C4-2B (cell line): ENCODE measurements around the gene C16orf90.

Experiments used
- H3K27ac ChIP-seq: fragments of 450-650 bp; 2 replicates; pipeline ENCODE4 v1.5.1; 2017
- CTCF ChIP-seq: fragments of 450-650 bp; conservative IDR thresholded peaks from 2 replicates; pipeline ENCODE4 v1.5.1; 2017; ENCODE audit warnings: mild to moderate bottlenecking
- ZFX ChIP-seq: fragments of 450-650 bp; IDR thresholded peaks from 2 replicates; pipeline ENCODE4 v1.6.1; 2017

C16orf90 gene

DNA sequence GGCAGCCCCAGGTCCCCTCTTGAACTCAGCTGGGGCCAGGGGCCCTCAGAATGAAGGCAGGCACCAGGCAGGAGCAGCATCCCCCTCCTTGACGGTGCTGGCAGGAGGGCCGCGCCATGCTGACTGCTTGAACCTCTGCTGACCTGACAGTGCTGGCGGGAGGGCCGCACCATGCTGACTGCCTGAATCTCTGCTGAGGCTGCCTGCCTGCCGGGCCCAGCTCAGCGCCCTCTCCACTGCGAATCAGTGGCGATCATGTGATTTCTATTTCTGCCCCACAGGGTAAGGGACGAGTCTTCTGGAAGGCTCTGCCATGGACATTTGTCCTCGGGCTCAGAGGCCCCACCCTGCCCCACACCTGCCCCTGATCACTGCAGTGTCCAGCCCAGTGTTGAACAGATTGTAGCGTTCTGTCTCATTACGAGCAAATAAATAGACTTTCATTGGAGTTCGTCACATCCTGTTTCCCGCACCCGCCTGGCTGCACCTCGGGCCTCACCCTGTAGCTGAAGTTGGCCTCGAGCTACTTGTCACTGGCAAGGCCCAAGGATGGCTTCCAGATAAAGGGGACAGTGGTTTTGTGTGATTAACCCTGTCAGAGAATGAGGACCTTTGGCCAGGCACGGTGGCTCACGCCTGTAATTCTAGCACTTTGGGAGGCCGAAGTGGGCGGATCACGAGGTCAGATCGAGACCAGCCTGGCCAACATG, 8.6 kb downstream of the C16orf90 start:
- no peak overlapping the region for H3K27ac ChIP-seq
- TF ChIP-seq CTCF = no peak
- no peak for TF ChIP-seq ZFX

DNA sequence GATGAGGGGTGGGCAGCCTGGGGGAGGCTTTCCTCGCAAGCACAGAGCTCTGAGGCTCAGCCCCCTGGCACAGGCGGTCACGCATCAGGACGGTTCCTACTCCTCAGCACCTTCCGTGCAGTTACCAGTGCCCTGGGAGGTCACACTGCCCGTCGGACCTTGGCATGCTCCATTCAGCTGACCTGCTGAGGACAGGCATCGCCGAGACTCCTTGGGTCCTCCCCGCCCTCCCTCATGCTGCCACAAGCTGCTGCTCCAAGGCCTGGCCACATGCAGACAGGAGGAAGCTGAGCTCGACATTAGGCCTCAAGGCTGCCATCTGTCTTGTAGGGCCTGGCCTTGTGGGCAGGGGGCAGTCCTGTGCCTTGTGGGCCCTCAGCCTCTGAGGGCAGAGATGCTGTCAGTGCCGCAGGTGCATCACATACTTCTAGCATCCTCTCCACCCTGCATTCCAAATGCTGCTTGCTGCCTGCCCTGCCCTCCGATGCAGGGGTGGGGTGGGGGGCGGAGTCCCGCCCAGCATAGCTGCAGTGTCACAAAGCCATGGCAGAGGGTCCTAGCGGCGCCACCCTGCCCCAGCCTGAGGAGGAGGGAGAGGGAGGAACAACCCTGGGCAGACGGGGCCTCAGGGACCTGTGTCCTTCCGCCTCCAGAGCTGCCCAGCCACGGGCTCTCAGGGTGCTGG, 9.3 kb downstream of the C16orf90 start:
- TF ChIP-seq CTCF = no peak
- TF ChIP-seq ZFX = no peak
- H3K27ac ChIP-seq = no peak overlapping the region

GRCh38 chr16:3485097-3485745, 10.1 kb downstream of the C16orf90 start:
- no peak overlapping the region for H3K27ac ChIP-seq
- TF ChIP-seq CTCF = no peak
- TF ChIP-seq ZFX = no peak

GRCh38 chr16:3484318-3485096, 10.8 kb downstream of the C16orf90 start:
- TF ChIP-seq ZFX = no peak
- TF ChIP-seq CTCF = no peak
- H3K27ac ChIP-seq = no peak overlapping the region

GRCh38 chr16:3482659-3483241, 12.5 kb downstream of the C16orf90 start:
- TF ChIP-seq CTCF (no peak), ZFX (no peak)
- no peak overlapping the region for H3K27ac ChIP-seq

GRCh38 chr16:3481696-3482658, 13.3 kb downstream of the C16orf90 start:
- TF ChIP-seq ZFX (no peak), CTCF (no peak)
- no peak overlapping the region for H3K27ac ChIP-seq
